LHCN-M2 (cell line): ENCODE results near the gene PAQR4. TPM values are rescaled to one million over a fixed set of nuclear protein-coding genes. Genes with fewer than 3 reads are reported as not detected.

Source experiments
- DNase-seq: peaks from one replicate; pipeline ENCODE4 v3.0.0-alpha.2; 2012; ENCODE audit warnings: low read depth
- total RNA-seq: library from RNA; depleted of rRNA; stranded (reverse); fragments of >200 nt; gene quantifications from 2 replicates; pipeline ENCODE4 v1.2.3, GENCODE V29; 2014

The PAQR4 gene
- total RNA-seq, 1 experiment from 2014 or later = 32.1 TPM

GRCh38 chr16:2980227-2981176, 11.4 kb downstream of the PAQR4 start, which contains the start of gene PKMYT1:
Gene PKMYT1, minus strand, starts transcription at chr16:2980446. Its CDS starts 789 bp downstream, at chr16:2979657.
- peak; percentile 82 for DNase-seq

GRCh38 chr16:2981177-2981898, 12.2 kb downstream of the PAQR4 start:
- no peak for DNase-seq

- no peak for DNase-seq
Measured at GRCh38 chr16:2981899-2982250, 12.7 kb downstream of the PAQR4 start.

- DNase-seq = no peak
Measured at GRCh38 chr16:2982402-2982801, 13.3 kb downstream of the PAQR4 start.

- DNase-seq = peak; percentile 81
Measured at GRCh38 chr16:2983706-2984136, 14.6 kb downstream of the PAQR4 start.

GRCh38 chr16:2985462-2985861, 16.3 kb downstream of the PAQR4 start:
- peak; percentile 76 for DNase-seq

GRCh38 chr16:2985893-2986355, 16.8 kb downstream of the PAQR4 start:
- DNase-seq = no peak

GRCh38 chr16:2986623-2987188, 17.6 kb downstream of the PAQR4 start:
- DNase-seq = no peak

- DNase-seq = no peak
Measured at GRCh38 chr16:2987286-2987685, 18.1 kb downstream of the PAQR4 start.

- peak; percentile 53 for DNase-seq
Measured at GRCh38 chr16:2987833-2988232, 18.7 kb downstream of the PAQR4 start.

GRCh38 chr16:2988590-2989099, 19.5 kb downstream of the PAQR4 start:
- DNase-seq = no peak

GRCh38 chr16:2990891-2991290, 21.7 kb downstream of the PAQR4 start:
- DNase-seq = no peak

- no peak for DNase-seq
Measured at GRCh38 chr16:2991566-2992261, 22.6 kb downstream of the PAQR4 start.

- DNase-seq = no peak
Measured at GRCh38 chr16:2992383-2993081, 23.4 kb downstream of the PAQR4 start.

GRCh38 chr16:2996298-2996697, 27.1 kb downstream of the PAQR4 start:
- DNase-seq = no peak

- no peak for DNase-seq
Measured at GRCh38 chr16:2999929-3000328, 30.8 kb downstream of the PAQR4 start.

- no peak for DNase-seq
Measured at GRCh38 chr16:3000540-3000939, 31.4 kb downstream of the PAQR4 start.

- no peak for DNase-seq
Measured at GRCh38 chr16:3001316-3001715, 32.2 kb downstream of the PAQR4 start.

GRCh38 chr16:3003582-3004270, 34.6 kb downstream of the PAQR4 start:
- DNase-seq = peak; percentile 96

- DNase-seq = no peak
Measured at GRCh38 chr16:3004319-3004718, 35.2 kb downstream of the PAQR4 start.
